Nephron (organoid): ENCODE measurements around the gene TBCE.

Source experiments
- H3K27ac Mint-ChIP-seq, 3 experiments: 2 replicates each; pipeline ENCODE4 v1.8.0; 2020; ENCODE audit warnings: mixed read lengths in 3 of 3, mild to moderate bottlenecking in 2 of 3, moderate library complexity in 1 of 3
- H3K27me3 Mint-ChIP-seq: 2 replicates; pipeline ENCODE4 v1.8.0; 2021; ENCODE audit warnings: low read depth, mild to moderate bottlenecking, moderate library complexity, mixed read lengths
- H3K36me3 Mint-ChIP-seq: 2 replicates; pipeline ENCODE4 v1.8.0; 2020; ENCODE audit warnings: low read depth, mixed read lengths
- H3K4me1 Mint-ChIP-seq: 2 replicates; pipeline ENCODE4 v1.8.0; 2020; ENCODE audit warnings: mixed read lengths
- H3K4me3 Mint-ChIP-seq, 3 experiments: 2 replicates each; pipeline ENCODE4 v1.8.0; 2020; ENCODE audit warnings: mild to moderate bottlenecking in 3 of 3, mixed read lengths in 3 of 3, moderate library complexity in 2 of 3
- H3K9me3 Mint-ChIP-seq: 2 replicates; pipeline ENCODE4 v1.8.0; 2020; ENCODE audit warnings: mixed read lengths
- TF ChIP-seq, protein P1 (sequence below), 3 experiments: fragments of 200-600 bp; sonication (generic); IDR thresholded peaks; one replicate each; pipeline ENCODE4 v1.5.0; 2021; ENCODE audit warnings: antibody characterized with exemption in 3 of 3; ENCODE audit not compliant: unreplicated experiment in 3 of 3

TBCE gene

DNA sequence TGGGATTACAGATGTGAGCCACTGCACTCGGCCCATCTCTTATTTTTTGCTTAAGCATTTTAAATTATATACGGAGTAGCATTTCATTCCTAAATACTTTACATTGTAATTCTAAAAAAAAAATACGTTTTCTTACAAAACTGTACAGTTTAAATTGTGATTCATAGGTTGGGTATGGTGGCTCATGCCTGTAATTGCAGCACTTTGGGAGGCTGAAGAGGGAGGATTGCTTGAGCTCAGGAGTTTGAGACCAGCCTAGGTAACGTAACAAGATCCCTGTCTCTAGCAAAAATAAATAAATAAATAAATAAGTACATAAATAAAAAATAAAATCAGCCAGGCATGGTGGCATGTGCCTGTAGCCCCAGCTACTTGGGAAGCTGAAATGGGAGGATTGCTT lies 24.6 kb downstream of the TBCE start:
- H3K4me3 Mint-ChIP-seq: no peak overlapping the region
- peaks cover 4% of the 10 kb centered on the region for H3K27me3 Mint-ChIP-seq
- no peak overlapping the region for H3K27ac Mint-ChIP-seq
- peaks cover 47% of the 10 kb centered on the region for H3K36me3 Mint-ChIP-seq
- H3K9me3 Mint-ChIP-seq: peaks cover 15% of the 10 kb centered on the region
- H3K4me1 Mint-ChIP-seq: no peaks in the 10 kb centered on the region
- TF ChIP-seq, protein P1, sequence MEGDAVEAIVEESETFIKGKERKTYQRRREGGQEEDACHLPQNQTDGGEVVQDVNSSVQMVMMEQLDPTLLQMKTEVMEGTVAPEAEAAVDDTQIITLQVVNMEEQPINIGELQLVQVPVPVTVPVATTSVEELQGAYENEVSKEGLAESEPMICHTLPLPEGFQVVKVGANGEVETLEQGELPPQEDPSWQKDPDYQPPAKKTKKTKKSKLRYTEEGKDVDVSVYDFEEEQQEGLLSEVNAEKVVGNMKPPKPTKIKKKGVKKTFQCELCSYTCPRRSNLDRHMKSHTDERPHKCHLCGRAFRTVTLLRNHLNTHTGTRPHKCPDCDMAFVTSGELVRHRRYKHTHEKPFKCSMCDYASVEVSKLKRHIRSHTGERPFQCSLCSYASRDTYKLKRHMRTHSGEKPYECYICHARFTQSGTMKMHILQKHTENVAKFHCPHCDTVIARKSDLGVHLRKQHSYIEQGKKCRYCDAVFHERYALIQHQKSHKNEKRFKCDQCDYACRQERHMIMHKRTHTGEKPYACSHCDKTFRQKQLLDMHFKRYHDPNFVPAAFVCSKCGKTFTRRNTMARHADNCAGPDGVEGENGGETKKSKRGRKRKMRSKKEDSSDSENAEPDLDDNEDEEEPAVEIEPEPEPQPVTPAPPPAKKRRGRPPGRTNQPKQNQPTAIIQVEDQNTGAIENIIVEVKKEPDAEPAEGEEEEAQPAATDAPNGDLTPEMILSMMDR (IDR thresholded peaks at IDR 0.05; ENCODE audit: unreplicated experiment in 3 of 3): no peak

DNA sequence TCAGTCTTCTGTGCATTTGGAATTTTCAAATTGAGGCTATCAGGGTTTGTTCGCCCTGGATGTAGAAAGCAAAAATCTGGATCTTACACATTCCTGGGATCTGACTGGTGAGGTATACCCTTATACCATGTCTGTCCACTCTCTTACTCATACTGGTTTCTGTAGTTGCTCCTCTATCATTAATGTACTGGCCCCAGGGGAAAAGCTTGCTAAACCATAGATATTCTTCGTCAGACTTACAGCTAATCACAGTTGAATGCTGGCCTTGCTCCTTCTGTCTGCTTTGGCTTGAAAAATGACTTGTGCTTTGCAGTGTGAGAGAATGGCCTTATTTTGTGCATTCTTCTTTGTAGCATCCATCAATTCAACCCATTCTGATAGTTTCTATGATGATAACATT lies 30.5 kb downstream of the TBCE start:
- Mint-ChIP-seq H3K4me1 (peaks cover 11% of the 10 kb centered on the region), H3K27me3 (peaks cover 3% of the 10 kb centered on the region), H3K36me3 (peaks cover 30% of the 10 kb centered on the region), H3K27ac (no peak overlapping the region), H3K9me3 (no peaks in the 10 kb centered on the region), H3K4me3 (no peak overlapping the region)
- TF ChIP-seq, protein P1 (IDR thresholded peaks at IDR 0.05; ENCODE audit: unreplicated experiment in 3 of 3): no peak

DNA sequence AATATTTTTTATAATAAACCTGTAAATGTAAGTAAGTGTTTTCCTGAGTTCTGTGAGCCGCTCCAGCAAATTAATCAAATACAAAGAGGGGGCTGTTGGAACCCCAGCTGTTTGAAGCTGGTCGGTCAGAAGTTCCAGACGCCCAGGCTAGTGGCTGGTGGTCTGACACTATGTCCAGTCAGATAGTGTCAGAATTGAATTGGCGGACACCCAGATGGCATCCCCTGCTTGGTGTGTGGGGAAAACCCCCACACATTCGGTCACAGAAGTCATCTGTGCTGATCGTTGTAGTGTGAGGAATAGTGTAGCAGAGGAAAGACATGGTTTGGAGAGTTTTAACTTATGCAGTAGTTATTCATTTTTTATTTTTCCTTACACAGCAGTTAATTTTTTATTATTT lies 32.4 kb downstream of the TBCE start:
- Mint-ChIP-seq H3K9me3 (no peaks in the 10 kb centered on the region), H3K27me3 (peaks cover 3% of the 10 kb centered on the region), H3K4me3 (no peak overlapping the region), H3K27ac (no peak overlapping the region), H3K36me3 (peaks cover 34% of the 10 kb centered on the region), H3K4me1 (peaks cover 11% of the 10 kb centered on the region)
- TF ChIP-seq, protein P1 (IDR thresholded peaks at IDR 0.05; ENCODE audit: unreplicated experiment in 3 of 3): no peak

GRCh38 chr1:235401251-235401650 lies 34.0 kb downstream of the TBCE start:
- no peak overlapping the region for H3K4me3 Mint-ChIP-seq
- H3K4me1 Mint-ChIP-seq: peaks cover 11% of the 10 kb centered on the region
- H3K27me3 Mint-ChIP-seq: peaks cover 3% of the 10 kb centered on the region
- H3K9me3 Mint-ChIP-seq: no peaks in the 10 kb centered on the region
- peaks cover 22% of the 10 kb centered on the region for H3K36me3 Mint-ChIP-seq
- TF ChIP-seq, protein P1 (IDR thresholded peaks at IDR 0.05; ENCODE audit: unreplicated experiment in 3 of 3): no peak
- peak overlapping the region in 2 of 3 experiments; percentile 14 to 33 for H3K27ac Mint-ChIP-seq

DNA sequence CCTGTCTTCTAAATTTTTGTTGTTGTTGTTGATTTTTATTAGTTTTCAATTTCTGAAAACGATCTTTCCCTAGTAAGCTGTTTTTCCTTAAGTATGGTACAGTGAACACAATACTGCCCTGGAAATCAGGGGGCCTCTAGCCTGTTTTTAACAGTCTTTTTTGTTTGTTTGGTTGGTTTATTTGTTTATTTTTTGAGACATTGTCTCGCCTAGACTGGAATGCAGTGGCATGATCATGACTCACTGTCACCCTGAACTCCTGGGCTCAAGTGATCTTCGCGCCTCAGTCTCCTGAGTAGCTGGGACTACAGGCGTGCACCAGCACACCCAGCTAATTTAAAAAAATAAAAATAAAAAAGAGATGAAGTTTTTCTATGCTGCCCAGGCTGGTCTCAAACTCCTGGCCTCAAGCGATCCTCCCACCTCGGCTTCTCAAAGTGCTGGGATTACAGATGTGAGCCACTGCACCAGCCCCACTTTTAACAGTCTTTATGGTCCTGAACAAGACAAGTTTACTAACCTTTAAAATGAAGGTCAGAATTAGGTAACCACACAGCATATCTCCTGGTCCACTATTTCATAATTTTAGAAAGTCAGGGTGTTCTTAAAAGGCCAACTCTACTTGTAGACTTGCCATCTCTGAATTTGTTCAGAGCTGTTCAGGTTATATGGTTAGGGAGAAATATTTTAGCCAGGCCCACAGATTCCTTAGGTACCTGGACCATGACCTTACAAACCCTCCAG lies 35.4 kb downstream of the TBCE start:
- Mint-ChIP-seq H3K27me3 (peaks cover 3% of the 10 kb centered on the region), H3K36me3 (peaks cover 14% of the 10 kb centered on the region), H3K4me1 (peaks cover 17% of the 10 kb centered on the region), H3K9me3 (no peaks in the 10 kb centered on the region), H3K27ac (peak overlapping the region in 1 of 3 experiments; percentile 32), H3K4me3 (no peak overlapping the region)
- TF ChIP-seq, protein P1 (IDR thresholded peaks at IDR 0.05; ENCODE audit: unreplicated experiment in 3 of 3): no peak

GRCh38 chr1:235403593-235403992 lies 36.4 kb downstream of the TBCE start:
- Mint-ChIP-seq H3K27me3 (peaks cover 3% of the 10 kb centered on the region), H3K9me3 (no peaks in the 10 kb centered on the region), H3K4me3 (no peak overlapping the region), H3K27ac (no peak overlapping the region), H3K4me1 (peaks cover 27% of the 10 kb centered on the region), H3K36me3 (peaks cover 11% of the 10 kb centered on the region)
- TF ChIP-seq, protein P1 (IDR thresholded peaks at IDR 0.05; ENCODE audit: unreplicated experiment in 3 of 3): no peak
